Chondrocyte (in vitro differentiated cells): Measurements from ENCODE around the gene PADI6. TPM values are rescaled to one million over a fixed set of nuclear protein-coding genes. Genes with fewer than 3 reads are reported as not detected.
A peak's percentile ranks its signal among the peaks of the same experiment; 100 is the strongest.
"Not testable (repeated sequence)": the region's sequence is repeated elsewhere in the genome, so short reads cannot be mapped to it uniquely, and the experiment has no call there.

Source experiments
- DNase-seq: peaks from one replicate; pipeline ENCODE4 v3.0.0; 2021; ENCODE audit warnings: mixed read lengths, low spot score
- H3K27ac Mint-ChIP-seq: one replicate; pipeline ENCODE4 v1.8.0; 2021; ENCODE audit warnings: mild to moderate bottlenecking, moderate library complexity, mixed read lengths; ENCODE audit not compliant: unreplicated experiment
- H3K27me3 Mint-ChIP-seq: 2 replicates; pipeline ENCODE4 v1.8.0; 2021; ENCODE audit warnings: low read depth, mixed read lengths
- H3K36me3 Mint-ChIP-seq: 2 replicates; pipeline ENCODE4 v1.8.0; 2021; ENCODE audit warnings: low read depth, mixed read lengths
- H3K4me1 Mint-ChIP-seq: 2 replicates; pipeline ENCODE4 v1.8.0; 2021; ENCODE audit warnings: low read depth, mild to moderate bottlenecking, mixed read lengths
- H3K4me3 Mint-ChIP-seq: one replicate; pipeline ENCODE4 v1.8.0; 2021; ENCODE audit warnings: mild to moderate bottlenecking, moderate library complexity, mixed read lengths; ENCODE audit not compliant: unreplicated experiment
- H3K9me3 Mint-ChIP-seq: 2 replicates; pipeline ENCODE4 v1.8.0; 2021; ENCODE audit warnings: low read depth, mixed read lengths
- total RNA-seq: library from RNA; stranded (reverse); gene quantifications from 3 replicates; pipeline ENCODE4 v1.2.1, GENCODE V29; 2021
- TF ChIP-seq, protein P1 (sequence below): fragments of 200-600 bp; sonication (generic); IDR thresholded peaks from 2 replicates; pipeline ENCODE4 v1.5.0; 2021; ENCODE audit warnings: antibody characterized with exemption, mild to moderate bottlenecking, moderate library complexity

PADI6 gene
- total RNA-seq, 1 donor from 2014 or later: not detected

DNA sequence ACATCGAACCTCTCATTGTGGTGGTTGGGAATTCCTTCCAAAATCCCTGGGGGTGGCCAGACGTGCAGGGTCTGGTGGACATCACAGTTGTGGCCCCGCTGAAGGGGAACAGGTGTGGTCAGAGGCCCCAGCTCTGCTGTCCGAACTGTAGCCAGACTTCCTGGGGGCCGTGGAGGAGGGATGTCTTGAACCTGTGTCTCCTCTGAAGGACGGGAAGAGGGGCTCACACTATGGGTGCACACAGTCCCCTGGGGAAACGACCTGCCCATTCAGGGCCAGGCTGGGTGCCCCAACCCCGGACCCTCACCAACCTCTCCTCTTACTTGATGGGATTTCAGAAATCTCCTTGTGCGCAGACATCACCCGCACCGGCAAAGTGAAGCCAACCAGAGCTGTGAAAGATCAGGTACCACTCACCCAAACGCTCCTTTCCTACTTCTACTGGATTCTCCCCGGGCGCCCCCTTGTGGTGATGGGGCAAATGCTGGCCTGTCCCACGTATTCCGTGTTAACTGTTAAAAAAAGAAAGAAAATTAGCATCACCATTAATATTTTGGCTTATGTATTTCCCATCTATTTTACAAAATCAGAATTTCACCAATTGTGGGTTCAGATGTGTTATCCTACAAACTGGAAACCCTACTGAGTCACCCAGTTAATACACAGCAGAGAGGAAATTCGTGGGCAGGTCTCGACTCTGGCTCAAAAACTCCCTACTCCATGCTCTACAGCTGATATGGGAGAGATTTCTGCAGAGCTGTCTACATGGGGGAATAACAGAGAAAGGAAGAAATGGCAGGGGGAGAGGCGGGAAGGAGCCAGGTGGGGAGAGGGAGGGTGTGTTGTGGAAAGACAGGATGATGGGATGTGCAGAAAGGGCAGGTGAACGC is 35.9 kb upstream of the PADI6 start:
- Mint-ChIP-seq H3K27ac (no peak overlapping the region), H3K9me3 (no peaks in the 10 kb centered on the region), H3K36me3 (no peaks in the 10 kb centered on the region), H3K27me3 (peaks cover 5% of the 10 kb centered on the region), H3K4me3 (no peak overlapping the region), H3K4me1 (no peaks in the 10 kb centered on the region)
- TF ChIP-seq, protein P1, sequence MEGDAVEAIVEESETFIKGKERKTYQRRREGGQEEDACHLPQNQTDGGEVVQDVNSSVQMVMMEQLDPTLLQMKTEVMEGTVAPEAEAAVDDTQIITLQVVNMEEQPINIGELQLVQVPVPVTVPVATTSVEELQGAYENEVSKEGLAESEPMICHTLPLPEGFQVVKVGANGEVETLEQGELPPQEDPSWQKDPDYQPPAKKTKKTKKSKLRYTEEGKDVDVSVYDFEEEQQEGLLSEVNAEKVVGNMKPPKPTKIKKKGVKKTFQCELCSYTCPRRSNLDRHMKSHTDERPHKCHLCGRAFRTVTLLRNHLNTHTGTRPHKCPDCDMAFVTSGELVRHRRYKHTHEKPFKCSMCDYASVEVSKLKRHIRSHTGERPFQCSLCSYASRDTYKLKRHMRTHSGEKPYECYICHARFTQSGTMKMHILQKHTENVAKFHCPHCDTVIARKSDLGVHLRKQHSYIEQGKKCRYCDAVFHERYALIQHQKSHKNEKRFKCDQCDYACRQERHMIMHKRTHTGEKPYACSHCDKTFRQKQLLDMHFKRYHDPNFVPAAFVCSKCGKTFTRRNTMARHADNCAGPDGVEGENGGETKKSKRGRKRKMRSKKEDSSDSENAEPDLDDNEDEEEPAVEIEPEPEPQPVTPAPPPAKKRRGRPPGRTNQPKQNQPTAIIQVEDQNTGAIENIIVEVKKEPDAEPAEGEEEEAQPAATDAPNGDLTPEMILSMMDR: peak; percentile 94
- peak; percentile 88 for DNase-seq

DNA sequence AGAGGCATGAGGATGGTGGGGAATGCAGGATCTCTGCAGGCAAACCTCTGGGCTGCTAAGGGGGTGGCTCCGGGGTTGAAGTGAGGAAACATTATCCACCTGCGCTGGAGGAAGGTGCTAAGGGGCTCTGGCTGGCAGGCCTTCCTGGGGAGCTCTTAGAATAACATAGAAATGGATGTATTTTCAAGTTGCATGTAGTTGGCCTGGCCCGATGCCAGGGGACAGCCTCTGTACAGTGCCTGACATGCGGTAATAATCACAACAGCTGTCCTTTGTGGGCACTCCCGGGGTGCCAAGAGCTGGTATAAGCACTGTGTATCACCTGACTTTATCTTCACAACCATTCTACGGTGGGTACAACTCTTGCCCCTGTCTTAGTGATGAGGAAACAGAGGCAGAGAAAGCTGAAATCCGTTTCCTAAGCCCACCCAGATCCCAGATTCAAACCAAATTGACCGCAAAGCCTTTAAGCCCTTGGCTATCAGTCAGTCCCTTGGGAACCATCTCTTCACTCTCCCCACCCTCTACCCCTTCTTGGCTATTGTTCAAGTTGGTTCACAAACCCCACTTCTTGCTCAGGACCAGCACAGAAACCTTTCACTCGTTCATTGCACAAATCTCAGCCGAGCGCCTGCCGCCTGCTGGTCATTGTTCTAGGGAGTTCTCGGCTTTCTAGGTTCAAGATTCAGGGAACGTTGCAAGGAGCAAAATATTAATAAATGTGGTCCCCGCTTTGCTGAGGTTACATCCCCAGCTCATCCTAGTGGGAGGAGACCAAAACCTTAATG is 33.1 kb upstream of the PADI6 start:
- peaks cover 2% of the 10 kb centered on the region for H3K36me3 Mint-ChIP-seq
- H3K4me3 Mint-ChIP-seq: no peak overlapping the region

DNA sequence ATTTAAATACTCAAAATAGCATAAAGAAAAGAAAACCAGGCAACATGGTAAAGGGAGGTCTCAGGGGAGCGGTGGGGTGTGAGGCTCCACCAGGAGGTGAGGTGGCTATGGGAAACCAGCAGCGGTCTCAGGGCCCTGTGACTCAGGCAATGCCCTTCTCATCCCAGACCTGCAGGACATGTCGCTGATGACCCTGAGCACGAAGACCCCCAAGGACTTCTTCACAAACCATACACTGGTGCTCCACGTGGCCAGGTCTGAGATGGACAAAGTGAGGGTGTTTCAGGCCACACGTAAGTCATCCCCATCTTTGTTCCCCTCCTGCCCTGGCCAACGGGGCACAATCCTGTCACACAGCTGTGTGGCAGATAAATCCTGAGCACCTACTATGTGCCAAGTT is 32.5 kb upstream of the PADI6 start:
- Mint-ChIP-seq H3K9me3 (peaks cover 10% of the 10 kb centered on the region), H3K36me3 (peaks cover 5% of the 10 kb centered on the region), H3K4me1 (no peaks in the 10 kb centered on the region), H3K27me3 (peaks cover 5% of the 10 kb centered on the region), H3K27ac (no peak overlapping the region), H3K4me3 (no peak overlapping the region)
- TF ChIP-seq, protein P1: peak; percentile 0
- DNase-seq: peak; percentile 41

More for the DNA sequence above, 33.1 kb upstream of the PADI6 start:
- Mint-ChIP-seq H3K27me3 (peaks cover 5% of the 10 kb centered on the region), H3K9me3 (peaks cover 4% of the 10 kb centered on the region), H3K4me1 (no peaks in the 10 kb centered on the region), H3K27ac (no peak overlapping the region)
- TF ChIP-seq, protein P1: peak; percentile 30
- DNase-seq: peak; percentile 59

DNA sequence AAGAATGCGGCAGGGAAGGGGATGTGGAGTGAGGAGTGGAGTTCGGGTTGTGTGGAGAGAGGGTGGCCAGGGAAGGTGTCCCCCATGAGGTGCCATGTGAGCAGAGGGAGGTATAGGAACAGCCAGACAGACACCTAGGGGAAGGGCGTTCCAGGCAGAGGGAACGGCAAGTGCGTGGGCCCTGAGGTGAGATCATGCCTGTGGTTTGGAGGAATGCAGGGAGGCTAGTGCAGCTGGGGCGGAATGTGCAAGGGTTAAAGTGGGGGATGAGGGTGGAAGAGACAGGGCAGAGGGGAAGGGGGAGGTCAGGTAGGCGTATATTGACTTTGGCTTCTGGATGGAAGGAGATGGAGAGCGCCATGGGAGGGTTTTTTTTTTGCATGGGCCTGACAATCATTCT is 31.6 kb upstream of the PADI6 start:
- TF ChIP-seq, protein P1: no peak
- Mint-ChIP-seq H3K27me3 (peaks cover 5% of the 10 kb centered on the region), H3K4me3 (no peak overlapping the region), H3K36me3 (peaks cover 5% of the 10 kb centered on the region), H3K27ac (no peak overlapping the region), H3K4me1 (no peaks in the 10 kb centered on the region), H3K9me3 (peaks cover 10% of the 10 kb centered on the region)
- DNase-seq: peak; percentile 33

DNA sequence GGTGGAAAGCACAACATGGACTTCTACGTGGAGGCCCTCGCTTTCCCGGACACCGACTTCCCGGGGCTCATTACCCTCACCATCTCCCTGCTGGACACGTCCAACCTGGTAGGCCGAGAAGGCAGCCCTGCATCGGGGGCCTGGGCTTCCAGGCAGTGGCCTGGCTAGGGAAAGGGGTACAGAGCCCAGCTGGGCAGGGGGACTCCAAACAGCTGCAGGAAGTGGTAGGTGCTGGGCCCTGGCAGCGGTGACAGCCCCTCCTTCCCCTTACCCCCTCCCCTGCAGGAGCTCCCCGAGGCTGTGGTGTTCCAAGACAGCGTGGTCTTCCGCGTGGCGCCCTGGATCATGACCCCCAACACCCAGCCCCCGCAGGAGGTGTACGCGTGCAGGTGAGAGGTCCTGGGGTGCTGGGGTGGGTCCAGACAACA is 30.0 kb upstream of the PADI6 start:
- Mint-ChIP-seq H3K27me3 (peaks cover 3% of the 10 kb centered on the region), H3K4me1 (no peaks in the 10 kb centered on the region), H3K4me3 (no peak overlapping the region), H3K27ac (no peak overlapping the region), H3K9me3 (peaks cover 10% of the 10 kb centered on the region), H3K36me3 (peaks cover 5% of the 10 kb centered on the region)
- TF ChIP-seq, protein P1: no peak
- DNase-seq: peak; percentile 83

DNA sequence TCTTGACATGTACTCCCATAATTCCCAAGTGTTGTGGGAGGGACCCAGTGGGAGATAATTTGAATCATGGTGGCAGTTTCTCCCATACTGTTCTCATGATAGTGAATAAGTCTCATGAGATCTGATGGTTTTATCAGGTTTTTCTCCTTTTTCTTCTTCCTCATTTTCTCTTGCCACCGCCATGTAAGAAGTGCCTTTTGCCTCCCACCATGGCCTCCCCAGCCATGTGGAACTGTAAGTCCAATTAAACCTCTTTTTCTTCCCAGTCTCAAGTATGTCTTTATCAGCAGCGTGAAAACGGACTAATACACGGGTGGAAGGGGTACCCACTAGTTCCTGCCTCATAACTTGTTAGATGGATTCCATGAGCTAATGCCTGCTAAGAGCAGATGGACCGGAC is 26.5 kb upstream of the PADI6 start:
- not testable (repeated sequence) for H3K4me1 Mint-ChIP-seq, H3K36me3 Mint-ChIP-seq, H3K27me3 Mint-ChIP-seq, H3K4me3 Mint-ChIP-seq, H3K9me3 Mint-ChIP-seq, H3K27ac Mint-ChIP-seq, DNase-seq
